Astrocyte of the spinal cord (primary cell): Measurements from ENCODE around the gene RNF169.
A peak's percentile ranks its signal among the peaks of the same experiment; 100 is the strongest.
"Not testable (repeated sequence)": the region's sequence is repeated elsewhere in the genome, so short reads cannot be mapped to it uniquely, and the experiment has no call there.

Experiments used
- DNase-seq: peaks from one replicate; pipeline ENCODE4 v3.0.0; 2011; ENCODE audit warnings: low read depth, low spot score
- H3K4me3 ChIP-seq: 2 replicates; pipeline ENCODE4 v1.5.1; 2011; ENCODE audit warnings: low read depth, mild to moderate bottlenecking, low read length, moderate library complexity
- in situ Hi-C: cut with HindIII; loops from 2 replicates; pipeline ENCODE4 v1.10.0; 2017; ENCODE audit warnings: low sequenced_read_pairs
- TF ChIP-seq, protein P1 (sequence below): IDR thresholded peaks from 2 replicates; pipeline ENCODE4 v1.5.1; 2012; ENCODE audit warnings: low read depth, mild to moderate bottlenecking, low read length, inconsistent platforms

The RNF169 gene

DNA sequence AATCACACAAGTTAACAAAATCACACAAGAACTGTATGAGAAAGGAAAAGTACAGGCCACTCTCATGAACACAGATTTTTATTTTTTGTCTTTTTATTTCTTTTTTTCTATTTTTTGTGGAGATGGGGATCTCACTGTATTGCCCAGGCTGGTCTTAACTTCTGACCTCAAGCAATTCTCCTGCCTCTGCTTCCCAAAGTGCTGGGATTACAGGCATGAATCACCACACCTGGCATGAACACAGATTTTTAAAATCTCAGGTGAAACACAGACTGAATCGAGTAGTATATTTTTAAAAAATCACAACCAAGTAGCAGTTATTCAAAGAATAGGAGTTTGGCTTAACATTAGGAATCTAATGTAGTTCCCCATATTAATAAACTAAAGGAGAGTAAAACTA is 18.3 kb downstream of the RNF169 start:
- DNase-seq = no peak
- TF ChIP-seq, protein P1, sequence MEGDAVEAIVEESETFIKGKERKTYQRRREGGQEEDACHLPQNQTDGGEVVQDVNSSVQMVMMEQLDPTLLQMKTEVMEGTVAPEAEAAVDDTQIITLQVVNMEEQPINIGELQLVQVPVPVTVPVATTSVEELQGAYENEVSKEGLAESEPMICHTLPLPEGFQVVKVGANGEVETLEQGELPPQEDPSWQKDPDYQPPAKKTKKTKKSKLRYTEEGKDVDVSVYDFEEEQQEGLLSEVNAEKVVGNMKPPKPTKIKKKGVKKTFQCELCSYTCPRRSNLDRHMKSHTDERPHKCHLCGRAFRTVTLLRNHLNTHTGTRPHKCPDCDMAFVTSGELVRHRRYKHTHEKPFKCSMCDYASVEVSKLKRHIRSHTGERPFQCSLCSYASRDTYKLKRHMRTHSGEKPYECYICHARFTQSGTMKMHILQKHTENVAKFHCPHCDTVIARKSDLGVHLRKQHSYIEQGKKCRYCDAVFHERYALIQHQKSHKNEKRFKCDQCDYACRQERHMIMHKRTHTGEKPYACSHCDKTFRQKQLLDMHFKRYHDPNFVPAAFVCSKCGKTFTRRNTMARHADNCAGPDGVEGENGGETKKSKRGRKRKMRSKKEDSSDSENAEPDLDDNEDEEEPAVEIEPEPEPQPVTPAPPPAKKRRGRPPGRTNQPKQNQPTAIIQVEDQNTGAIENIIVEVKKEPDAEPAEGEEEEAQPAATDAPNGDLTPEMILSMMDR = no peak
- no peak overlapping the region for H3K4me3 ChIP-seq
- in situ Hi-C loops = no loop called here

GRCh38 chr11:74768172-74768651 is 19.6 kb downstream of the RNF169 start:
- DNase-seq, in situ Hi-C loops, H3K4me3 ChIP-seq: not testable (repeated sequence)

- H3K4me3 ChIP-seq = no peak overlapping the region
- in situ Hi-C loops = no loop called here
- TF ChIP-seq, protein P1 = no peak
- DNase-seq = no peak
These were observed 20.5 kb downstream of the RNF169 start for GRCh38 chr11:74769055-74769707.

DNA sequence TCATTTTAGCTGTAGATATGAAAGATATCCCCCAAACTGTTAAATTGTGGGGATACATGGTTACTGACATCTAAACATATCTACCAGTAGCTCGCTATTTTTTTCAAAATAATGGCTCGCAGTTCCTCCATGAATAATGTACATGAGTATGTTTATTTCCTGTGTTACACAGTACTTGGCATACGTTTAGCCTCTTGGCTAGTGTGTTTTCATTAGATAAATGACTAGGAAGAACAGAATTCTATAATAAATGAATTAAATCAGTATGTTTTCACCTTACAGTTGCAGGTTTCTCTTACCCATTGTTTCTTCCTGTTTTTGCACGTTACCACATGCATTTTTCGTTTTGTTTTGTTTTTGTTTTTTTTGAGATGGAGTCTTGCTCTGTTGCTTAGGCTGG is 21.8 kb downstream of the RNF169 start:
- DNase-seq = peak; percentile 20
- TF ChIP-seq, protein P1 = no peak
- no peak overlapping the region for H3K4me3 ChIP-seq
- in situ Hi-C loops = no loop called here

DNA sequence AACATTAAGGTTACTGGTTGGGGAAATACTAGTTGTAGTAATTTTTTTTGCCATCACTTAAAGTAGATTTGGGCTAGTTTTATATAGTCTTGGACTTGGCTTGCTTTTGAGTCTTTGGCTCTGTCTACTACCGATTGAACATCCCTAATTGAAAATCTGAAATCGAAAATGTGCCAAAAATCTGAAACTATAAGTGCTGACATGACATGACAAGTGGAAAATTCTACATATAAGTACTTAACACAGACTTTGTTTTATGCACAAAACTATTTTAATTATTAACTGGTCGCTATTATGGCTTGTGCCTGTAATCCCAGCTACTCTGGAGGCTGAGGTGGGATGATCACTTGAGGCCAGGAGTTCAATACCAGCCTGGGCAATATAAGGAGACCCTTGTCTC is 22.5 kb downstream of the RNF169 start:
- in situ Hi-C loops = no loop called here
- DNase-seq = no peak
- H3K4me3 ChIP-seq = no peak overlapping the region
- TF ChIP-seq, protein P1 = no peak

- peak; percentile 10 for DNase-seq
- in situ Hi-C loops = no loop called here
- TF ChIP-seq, protein P1 = no peak
- no peak overlapping the region for H3K4me3 ChIP-seq
These were observed 24.8 kb downstream of the RNF169 start for GRCh38 chr11:74773476-74773875.

GRCh38 chr11:74775762-74776161 is 27.1 kb downstream of the RNF169 start:
- no peak overlapping the region for H3K4me3 ChIP-seq
- DNase-seq = no peak
- TF ChIP-seq, protein P1 = no peak
- in situ Hi-C loops = no loop called here
